ENCODE results near the gene PPY.
"Not testable (repeated sequence)": the region's sequence is repeated elsewhere in the genome, so short reads cannot be mapped to it uniquely, and the experiment has no call there.

Gene PPY

DNA sequence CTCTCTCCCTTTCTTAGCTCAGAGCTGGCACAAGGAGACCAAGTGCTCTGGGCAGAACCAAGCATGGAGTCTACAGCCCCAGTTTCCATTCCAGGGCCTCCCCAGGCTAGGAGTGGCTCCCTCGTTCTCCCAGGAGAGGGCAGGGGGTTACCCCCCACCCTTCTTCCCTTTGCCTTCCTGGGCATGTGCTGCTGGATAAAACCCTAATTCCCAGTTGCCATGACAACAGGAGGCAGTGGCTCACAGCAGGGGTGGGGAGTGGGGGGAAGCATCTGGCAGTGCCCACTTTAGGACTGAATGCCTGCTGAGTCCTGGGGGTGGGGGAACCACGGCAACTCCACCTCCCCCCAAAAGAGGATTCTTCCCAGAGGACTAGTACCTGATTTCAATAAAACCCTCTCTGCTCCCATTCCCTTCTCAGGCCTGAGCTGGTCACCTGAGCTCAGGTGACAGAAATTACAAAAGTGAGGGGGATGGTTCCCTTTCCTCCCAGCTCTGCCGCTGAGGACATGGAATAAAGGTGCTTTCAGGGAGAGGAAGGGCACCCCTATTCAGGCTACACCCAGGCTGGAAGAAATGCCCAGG is 36.8 kb downstream of the PPY start:
- no peak for DNase-seq (ENCODE audit: low spot score)

DNA sequence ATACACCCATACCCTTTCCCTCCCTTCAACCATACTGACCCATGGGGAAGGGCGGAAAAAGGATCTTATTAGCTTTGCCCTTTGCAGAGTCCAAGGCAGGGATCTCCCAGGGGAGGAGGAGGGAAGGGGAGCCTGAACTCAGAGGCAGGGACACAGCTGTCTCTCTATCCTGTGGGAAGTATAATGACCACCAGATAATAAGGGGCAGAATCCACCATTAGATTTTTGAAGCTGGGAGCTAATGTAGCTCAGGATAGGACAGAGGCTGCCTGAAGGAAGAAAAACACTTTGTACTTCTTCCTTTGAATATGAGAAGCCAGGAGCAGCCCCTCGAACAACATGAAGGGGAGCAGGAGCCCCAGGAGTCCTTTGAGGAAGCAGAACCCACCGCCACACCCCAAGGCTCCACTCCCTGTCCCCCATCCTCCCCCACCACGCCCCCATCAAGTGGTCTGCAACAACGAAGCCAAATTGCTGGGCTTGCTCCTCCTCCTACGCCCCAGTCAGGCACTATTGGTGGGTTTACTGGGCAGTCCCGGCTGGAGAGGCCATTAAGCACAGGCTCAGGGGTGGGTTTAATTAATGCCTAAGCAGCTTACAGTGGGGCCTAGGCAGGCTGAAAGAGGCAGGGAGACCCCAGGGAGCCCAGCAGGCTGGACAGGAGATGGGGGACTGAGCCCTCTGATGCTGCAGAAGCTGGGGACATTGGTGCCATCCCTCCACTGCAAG is 40.3 kb downstream of the PPY start:
- DNase-seq (ENCODE audit: low spot score), result no peak

DNA sequence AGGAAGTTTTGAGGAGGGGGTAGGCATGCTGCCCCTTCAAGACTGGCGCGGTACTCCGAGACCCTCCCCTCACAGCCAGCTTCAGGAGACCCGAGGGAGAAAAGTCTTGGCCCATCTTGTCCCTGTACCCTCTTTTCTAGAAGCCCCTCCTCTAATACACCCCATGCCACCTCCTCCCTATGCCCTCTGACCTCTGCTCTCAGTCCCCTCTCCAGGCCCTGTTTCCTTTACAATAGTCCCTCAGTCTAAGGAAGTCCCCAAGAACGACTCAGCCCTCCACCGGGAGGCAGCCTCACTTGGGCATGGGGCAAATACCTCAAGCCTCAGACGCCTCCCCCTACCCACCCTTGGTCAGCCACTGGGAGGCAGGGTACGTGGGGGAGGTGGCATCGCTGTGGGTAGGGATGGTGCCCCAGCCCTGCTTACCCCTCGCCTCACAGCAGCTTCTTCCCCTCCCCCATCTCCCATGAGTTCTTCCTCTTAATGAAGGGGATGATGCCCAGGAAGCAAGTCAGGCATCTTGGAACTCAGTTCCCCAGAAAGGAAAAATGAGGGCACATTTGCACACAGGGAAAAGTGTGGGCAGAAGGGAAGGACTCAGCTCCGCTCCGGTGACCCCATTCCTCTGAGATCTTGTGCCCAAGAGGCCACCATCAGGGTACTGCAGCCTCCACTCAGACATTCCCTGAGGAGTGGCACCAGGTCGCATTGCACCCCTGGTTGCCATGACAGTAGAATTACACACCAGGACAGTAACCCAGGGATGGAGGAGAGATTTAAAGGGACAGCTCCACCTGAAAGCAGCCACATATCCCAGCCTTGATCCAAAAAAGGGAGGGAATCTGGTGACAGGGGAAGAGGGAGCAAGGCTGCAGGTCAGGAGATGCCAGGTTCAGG is 41.2 kb downstream of the PPY start:
- no peak for DNase-seq (ENCODE audit: low spot score)

DNA sequence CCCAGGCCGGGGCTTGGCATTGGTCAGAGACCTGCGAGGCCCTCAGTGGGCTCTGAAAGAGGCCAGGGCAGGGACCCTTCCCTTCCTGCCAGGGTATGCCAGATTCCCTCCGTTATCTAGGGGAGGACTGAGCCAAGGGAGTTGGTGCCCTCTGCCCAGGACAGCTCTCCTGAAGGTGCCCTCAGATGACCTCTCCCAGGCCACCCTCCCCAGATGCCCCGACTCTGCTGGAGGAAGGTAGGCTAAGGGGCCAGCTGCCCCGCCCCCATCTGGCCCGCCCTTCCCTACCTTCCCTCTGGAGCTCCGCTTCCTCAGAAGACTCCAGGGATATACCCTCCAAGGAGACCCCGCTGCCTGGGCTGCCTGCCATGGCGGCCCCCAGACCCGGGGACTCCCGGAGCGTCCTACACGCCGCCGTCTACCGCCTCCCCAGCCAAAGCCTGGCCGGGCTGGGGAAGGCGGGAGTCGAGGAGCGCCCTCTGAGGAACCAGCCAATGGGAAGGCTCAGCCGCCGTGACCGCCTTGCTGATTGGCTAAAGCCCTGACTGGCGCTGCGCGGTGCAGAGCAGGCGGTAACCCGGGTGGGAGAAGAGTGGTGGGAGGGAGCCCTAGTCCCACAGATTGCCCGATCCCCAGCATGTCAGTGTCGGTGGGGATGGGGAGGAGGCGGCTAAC is 42.0 kb downstream of the PPY start:
- peak; percentile 99 for DNase-seq (ENCODE audit: low spot score)

DNA sequence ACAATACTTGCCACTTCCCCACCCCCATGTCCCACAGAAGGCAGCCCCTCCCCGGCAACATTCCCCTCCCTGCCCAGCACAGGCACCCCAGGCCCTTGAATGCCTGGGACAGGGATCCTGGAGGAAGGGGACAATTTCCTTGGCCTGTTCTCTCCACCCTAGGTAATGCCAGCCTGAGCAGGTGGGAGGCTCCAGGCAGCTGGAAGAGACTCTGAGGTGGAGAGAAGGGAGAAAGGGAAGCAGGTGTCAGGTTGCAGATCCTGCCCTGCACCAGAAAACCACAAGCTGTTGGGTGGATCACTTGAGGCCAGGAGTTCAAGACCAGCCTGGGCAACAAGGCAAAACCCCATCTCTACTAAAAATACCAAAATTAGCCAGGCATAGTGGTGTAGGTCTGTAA is 43.8 kb downstream of the PPY start:
- DNase-seq (ENCODE audit: low spot score), result no peak

DNA sequence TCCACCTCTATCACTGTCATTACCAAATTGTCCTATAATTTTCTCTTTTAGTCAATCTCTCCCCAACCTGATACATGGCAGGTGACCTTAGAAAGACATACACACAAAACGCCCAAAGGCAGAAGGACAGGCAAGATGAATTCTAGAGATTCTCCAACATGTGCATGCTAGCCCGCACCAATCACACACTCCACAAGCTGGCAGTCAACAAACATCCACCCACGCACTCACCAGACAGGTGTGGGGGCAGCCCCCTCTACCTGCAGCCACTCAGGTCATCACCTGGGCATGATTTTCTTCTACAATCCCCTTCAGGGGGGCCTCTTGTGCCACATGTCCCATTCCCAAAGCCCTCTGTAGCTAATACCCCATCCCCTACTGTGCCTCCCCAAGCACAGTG is 44.4 kb downstream of the PPY start:
- DNase-seq (ENCODE audit: low spot score), result no peak

DNA sequence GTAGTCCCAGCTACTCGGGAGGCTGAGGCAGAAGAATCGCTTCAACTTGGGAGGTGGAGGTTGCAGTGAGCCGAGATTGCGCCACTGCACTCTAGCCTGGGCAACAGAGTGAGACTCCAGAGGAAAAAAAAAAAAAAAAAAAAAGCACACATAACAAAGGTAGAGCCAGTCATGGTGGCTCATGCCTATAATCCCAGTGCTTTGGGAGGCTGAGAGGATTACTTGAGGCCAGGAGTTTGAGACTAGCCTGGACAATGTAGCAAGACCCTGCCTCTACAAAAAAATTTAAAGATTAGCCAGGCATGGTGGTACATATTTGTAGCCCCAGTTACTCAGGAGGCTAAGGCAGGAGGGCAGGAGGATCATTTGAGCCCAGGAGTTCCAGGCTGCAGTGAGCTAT is 47.8 kb downstream of the PPY start:
- not testable (repeated sequence) for DNase-seq (ENCODE audit: low spot score)

DNA sequence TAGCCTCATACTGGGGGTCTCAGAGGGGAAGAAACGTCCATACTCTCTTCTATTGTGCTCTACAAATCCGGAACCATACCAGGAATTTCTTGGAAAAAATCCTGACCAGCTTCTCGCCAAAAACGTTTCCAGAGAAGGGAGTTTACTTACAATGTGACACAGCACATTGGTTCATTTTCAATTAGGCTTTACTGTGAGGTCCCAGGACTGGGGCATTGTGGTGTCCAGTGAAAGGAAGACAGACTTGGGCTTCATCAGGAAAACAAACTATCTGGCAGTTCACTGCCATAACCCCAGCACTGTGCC is 49.7 kb downstream of the PPY start:
- DNase-seq (ENCODE audit: low spot score), result no peak

DNA sequence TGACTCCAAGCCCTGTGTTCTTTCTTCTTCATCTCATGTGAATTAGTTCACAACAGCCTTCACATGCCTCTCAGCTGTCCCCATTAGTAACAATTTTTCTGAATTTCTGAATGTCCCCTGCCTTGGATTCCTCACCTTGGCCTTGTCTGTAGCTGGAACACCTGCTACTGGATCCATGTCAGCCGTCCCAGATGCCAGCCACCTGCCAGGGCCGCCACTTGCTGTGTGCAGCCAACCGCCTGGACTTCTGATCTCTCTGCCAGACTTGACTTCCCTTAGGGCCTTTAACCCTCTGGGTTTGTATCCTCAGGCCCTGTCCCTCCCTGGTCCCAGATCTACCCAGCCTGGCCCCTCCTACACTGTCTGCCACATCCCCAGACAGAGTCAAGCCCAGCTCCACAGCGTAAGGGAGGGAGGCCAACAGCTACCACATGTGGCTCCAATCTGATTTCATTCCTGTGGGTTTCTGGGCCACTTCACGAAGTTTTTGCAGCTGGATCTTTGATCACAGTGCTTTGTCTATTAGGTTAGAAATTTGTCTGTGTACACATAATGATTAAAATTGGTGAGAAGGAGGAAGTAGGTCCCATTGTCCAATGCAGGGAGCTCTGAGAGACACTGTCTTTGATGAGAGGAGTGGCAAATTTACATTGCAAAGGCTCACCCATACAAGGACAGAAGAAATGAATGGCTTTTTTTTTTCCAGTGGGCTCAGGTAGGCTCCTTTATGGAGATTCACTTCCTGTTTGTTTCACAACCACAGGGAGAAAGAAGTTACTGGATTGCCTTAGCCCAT is 50.2 kb downstream of the PPY start:
- no peak for DNase-seq (ENCODE audit: low spot score)
